Measurements from ENCODE around the gene MEIS2.

MEIS2 gene

GRCh38 chr15:37112971-37113670 is 12.8 kb upstream of the MEIS2 start:
- no peak for DNase-seq (ENCODE audit: low read depth in 1 of 2, low spot score in 1 of 2)

GRCh38 chr15:37112171-37112570 is 11.8 kb upstream of the MEIS2 start:
- no peak for DNase-seq (ENCODE audit: low read depth in 1 of 2, low spot score in 1 of 2)

GRCh38 chr15:37111427-37111717 is 11.0 kb upstream of the MEIS2 start:
- no peak for DNase-seq (ENCODE audit: low read depth in 1 of 2, low spot score in 1 of 2)

GRCh38 chr15:37109872-37110572 is 9.7 kb upstream of the MEIS2 start:
- no peak for DNase-seq (ENCODE audit: low read depth in 1 of 2, low spot score in 1 of 2)

GRCh38 chr15:37109168-37109871 is 9.0 kb upstream of the MEIS2 start:
- DNase-seq (ENCODE audit: low read depth in 1 of 2, low spot score in 1 of 2): no peak

- no peak for DNase-seq (ENCODE audit: low read depth in 1 of 2, low spot score in 1 of 2)
These were observed 8.2 kb upstream of the MEIS2 start for GRCh38 chr15:37108381-37109167.

- no peak for DNase-seq (ENCODE audit: low read depth in 1 of 2, low spot score in 1 of 2)
These were observed 7.5 kb upstream of the MEIS2 start for GRCh38 chr15:37107744-37108380.

- DNase-seq (ENCODE audit: low read depth in 1 of 2, low spot score in 1 of 2): no peak
These were observed 6.9 kb upstream of the MEIS2 start for GRCh38 chr15:37107071-37107743.

- DNase-seq (ENCODE audit: low read depth in 1 of 2, low spot score in 1 of 2): no peak
These were observed 6.2 kb upstream of the MEIS2 start for GRCh38 chr15:37106490-37107001.

- DNase-seq (ENCODE audit: low read depth in 1 of 2, low spot score in 1 of 2): no peak
These were observed 5.5 kb upstream of the MEIS2 start for GRCh38 chr15:37105889-37106288.

- DNase-seq (ENCODE audit: low read depth in 1 of 2, low spot score in 1 of 2): no peak
These were observed 4.7 kb upstream of the MEIS2 start for GRCh38 chr15:37105029-37105428.

- DNase-seq (ENCODE audit: low read depth in 1 of 2, low spot score in 1 of 2): no peak
These were observed 4.2 kb upstream of the MEIS2 start for GRCh38 chr15:37104424-37104981.

- DNase-seq (ENCODE audit: low read depth in 1 of 2, low spot score in 1 of 2): no peak
These were observed 3.4 kb upstream of the MEIS2 start for GRCh38 chr15:37103475-37104423.

GRCh38 chr15:37103163-37103435 is 2.8 kb upstream of the MEIS2 start:
- no peak for DNase-seq (ENCODE audit: low read depth in 1 of 2, low spot score in 1 of 2)

- no peak for DNase-seq (ENCODE audit: low read depth in 1 of 2, low spot score in 1 of 2)
These were observed 2.2 kb upstream of the MEIS2 start for GRCh38 chr15:37102305-37103162.

- DNase-seq (ENCODE audit: low read depth in 1 of 2, low spot score in 1 of 2): no peak
These were observed 1.6 kb upstream of the MEIS2 start for GRCh38 chr15:37101980-37102304.

GRCh38 chr15:37100966-37101215 is 542 bp upstream of the MEIS2 start:
- DNase-seq (ENCODE audit: low read depth in 1 of 2, low spot score in 1 of 2): no peak

- no peak for DNase-seq (ENCODE audit: low read depth in 1 of 2, low spot score in 1 of 2)
These were observed 835 bp downstream of the MEIS2 start for GRCh38 chr15:37099319-37100108.

Measured in stimulated activated CD4-positive, alpha-beta T cell treated with anti-CD3 and anti-CD28 coated beads, Interleukin-15, amount 100 ng/mL, for 1 hour (primary cell).